D721Med (cell line): Measurements from ENCODE around the gene DTL.

Experiments used
- DNase-seq: peaks from one replicate; pipeline ENCODE4 v3.0.0; 2011; ENCODE audit warnings: low spot score; ENCODE audit not compliant: insufficient read length
- FAIRE-seq: peaks from 2 replicates; lab custom pipeline; 2011; peaks lifted over from hg19 to GRCh38; lab: Jason Lieb, UNC
- CTCF ChIP-seq: IDR thresholded peaks from 2 replicates; pipeline ENCODE4 v1.5.1; 2012; ENCODE audit warnings: mild to moderate bottlenecking, control low read depth; ENCODE audit not compliant: insufficient read depth; ENCODE audit errors: missing control alignments

Gene DTL

DNA sequence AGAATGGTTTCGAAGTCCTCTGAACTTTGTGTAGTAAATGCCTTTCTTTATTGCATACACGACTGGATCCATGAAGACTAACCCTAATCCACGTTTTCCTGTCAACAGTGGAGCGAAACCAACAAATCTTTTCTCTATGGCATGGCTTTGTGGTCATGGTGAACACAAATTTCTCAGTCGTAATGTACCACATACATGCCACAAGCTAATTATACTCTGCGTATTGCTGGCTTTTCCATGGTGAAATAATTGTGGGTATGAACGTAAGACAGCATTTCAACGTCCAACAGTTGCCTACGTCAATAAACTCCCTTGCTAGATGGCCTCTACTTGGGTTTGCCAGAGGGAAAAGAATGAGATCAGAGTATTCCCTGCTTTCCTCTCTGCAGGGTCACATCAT is 27.7 kb upstream of the DTL start:
- FAIRE-seq (peak; percentile 73), DNase-seq (no peak)
- no peak for TF ChIP-seq CTCF

DNA sequence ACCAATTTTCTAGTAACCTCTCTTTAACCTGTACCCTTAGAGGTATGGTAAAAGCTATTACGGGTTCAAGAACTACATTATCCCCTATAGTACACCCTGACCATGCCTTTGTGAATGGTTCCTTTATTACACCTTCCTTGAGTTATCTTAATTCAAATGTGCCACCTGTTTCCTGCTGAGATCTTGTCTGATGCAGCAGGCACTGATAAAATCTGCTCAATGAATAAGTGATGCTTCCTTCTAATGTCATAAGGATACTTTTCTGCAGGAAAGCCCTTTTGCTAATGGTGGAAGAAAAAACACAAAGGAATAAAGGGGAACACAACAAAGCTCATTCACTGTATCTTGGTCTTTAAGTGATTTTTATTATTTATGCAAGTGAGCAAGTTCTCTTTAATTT is 26.0 kb upstream of the DTL start:
- DNase-seq (no peak), FAIRE-seq (no peak)
- no peak for TF ChIP-seq CTCF

DNA sequence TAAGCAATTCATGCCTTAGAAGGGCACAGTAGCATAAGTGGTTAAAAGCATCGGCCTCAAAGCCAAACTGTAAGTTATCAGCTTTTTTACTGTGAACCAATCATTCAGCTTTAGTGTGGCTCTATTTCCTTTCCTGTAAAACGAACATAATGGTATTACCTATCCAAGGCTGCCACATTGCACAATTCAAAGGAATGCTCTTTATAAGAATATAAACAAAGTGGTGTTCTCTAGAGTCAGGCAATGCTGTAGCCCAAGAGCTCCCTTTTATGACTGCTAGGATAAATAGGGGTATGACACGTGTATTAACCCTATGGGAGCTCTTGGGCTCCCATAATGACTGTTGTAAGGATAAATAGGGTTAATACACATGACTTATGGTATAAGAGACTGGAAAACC is 25.5 kb upstream of the DTL start:
- peak; percentile 6 for FAIRE-seq
- TF ChIP-seq CTCF: no peak
- DNase-seq: no peak

DNA sequence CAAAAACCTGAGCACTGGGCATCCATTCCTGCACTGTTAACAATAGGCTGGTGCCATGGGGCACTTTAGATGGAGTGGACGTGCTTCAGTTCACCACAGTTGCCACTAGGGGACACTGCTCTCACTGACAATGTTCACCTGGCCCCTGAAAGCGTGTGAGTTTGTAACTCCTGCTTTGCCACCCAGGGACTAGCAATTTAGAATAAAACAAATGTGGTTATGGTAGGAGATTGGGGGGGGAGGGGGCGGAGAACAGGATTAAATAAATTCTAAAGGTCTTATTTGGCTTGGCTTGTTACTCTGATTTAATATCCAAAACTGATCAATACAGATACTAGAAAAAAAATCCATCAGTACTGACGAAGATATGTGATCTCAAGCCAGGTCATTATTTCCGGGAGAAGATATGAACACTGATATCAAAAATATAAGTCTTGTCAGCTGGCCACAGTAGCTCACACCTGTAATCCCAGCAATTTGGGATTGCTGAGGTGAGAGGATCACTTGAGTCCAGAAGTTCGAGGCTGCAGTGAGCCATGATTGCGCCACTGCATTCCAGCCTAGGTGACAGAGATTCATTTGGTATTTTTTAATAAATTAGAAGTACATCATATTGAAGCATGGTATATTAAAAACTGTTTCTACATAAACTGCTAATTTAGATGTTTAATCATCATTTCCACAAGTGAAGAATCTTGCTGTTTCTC is 23.4 kb upstream of the DTL start:
- DNase-seq (peak; percentile 25), FAIRE-seq (peak; percentile 88)
- peak; percentile 98 for TF ChIP-seq CTCF

GRCh38 chr1:212013672-212014071 is 21.9 kb upstream of the DTL start:
- peak; percentile 90 for FAIRE-seq
- DNase-seq: no peak
- TF ChIP-seq CTCF: no peak

- no peak for DNase-seq
- no peak for FAIRE-seq
Observed at GRCh38 chr1:212020975-212021374, 14.6 kb upstream of the DTL start.

More at GRCh38 chr1:212020975-212021374, 14.6 kb upstream of the DTL start:
- no peak for TF ChIP-seq CTCF
